GM10847 (cell line): ENCODE data around the gene ANO8.

Source experiments
- POLR2A ChIP-seq: IDR thresholded peaks from 2 replicates; pipeline ENCODE4 v1.6.1; 2011; ENCODE audit not compliant: insufficient read length; ENCODE audit errors: extremely low read depth

ANO8 gene

DNA sequence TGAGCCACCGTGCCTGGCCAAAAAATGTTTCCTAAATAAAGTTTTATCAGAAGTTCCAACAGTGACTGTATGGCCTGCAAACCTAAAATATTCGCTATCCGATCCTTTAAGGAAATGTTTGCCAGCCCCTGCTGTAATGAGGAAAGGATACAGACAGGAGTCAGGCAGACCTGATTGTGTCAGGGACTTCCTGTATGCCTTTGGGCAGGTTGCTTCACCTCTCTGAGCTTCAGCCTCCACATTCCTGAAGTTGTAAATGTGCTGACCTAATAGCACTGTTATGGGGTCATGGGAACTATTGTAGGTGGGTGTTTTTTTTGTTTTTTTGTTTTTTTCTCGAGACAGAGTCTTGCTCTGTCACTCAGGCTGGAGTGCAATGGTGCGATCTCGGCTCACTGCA is 37.7 kb downstream of the ANO8 start:
- no peak for TF ChIP-seq POLR2A

- TF ChIP-seq POLR2A: no peak
These were observed 38.4 kb downstream of the ANO8 start for GRCh38 chr19:17296273-17296672.

GRCh38 chr19:17294051-17294891 is 40.4 kb downstream of the ANO8 start:
- TF ChIP-seq POLR2A: no peak

DNA sequence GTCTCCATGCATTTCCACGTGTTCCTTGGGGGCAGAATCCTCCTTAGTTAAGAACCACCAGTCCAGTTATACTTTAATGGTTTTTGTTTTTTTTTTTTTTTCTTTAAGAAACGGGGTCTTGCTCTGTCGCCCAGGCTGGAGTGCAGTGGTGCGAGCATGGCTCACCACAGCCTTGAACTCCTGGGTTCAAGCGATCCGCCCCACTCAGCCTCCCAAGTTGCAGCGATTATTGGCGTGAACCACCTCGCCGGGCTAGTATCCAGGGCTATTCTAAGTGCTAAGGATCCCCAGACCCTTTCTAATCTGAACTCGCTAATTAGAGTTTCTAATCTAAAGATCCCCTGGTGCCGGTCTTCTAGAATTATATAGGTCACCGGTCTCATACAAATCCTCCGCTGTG is 41.0 kb downstream of the ANO8 start:
- TF ChIP-seq POLR2A: no peak

- peak; percentile 52 for TF ChIP-seq POLR2A
These were observed 42.2 kb downstream of the ANO8 start for GRCh38 chr19:17292301-17293074.

- TF ChIP-seq POLR2A: no peak
These were observed 45.2 kb downstream of the ANO8 start for GRCh38 chr19:17289489-17289888.

- TF ChIP-seq POLR2A: no peak
These were observed 47.9 kb downstream of the ANO8 start for GRCh38 chr19:17286752-17287151.

- TF ChIP-seq POLR2A: no peak
These were observed 48.4 kb downstream of the ANO8 start for GRCh38 chr19:17286263-17286662.

DNA sequence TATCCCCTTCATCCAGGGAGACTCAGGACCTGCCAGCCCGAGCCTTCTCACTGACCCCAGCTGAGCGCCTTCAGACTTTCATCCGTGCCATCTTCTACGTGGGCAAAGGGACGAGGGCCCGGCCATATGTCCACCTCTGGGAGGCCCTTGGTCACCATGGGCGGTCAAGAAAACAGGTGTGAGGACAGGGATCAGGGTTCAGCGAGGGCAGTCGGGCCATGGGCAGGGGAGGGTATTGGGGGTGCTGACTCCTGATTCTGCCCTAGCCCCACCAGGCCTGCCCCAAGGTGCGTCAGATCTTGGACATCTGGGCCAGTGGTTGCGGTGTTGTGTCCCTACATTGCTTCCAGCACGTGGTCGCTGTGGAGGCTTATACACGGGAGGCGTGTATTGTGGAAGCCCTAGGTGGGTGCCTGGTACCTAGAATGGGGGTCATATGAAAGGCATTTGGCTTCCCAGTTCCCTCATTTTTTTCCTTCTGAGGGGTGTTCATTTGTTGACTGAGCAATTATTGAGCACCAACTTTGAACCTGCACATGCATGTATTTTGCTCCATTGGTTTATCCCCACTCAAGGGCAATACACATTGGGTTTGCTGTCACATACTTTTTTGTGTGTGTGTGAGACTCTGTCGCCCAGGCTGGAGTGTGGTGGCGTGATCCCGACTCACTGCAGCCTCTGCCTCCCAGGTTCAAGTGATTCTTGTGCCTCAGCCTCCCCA is 49.1 kb downstream of the ANO8 start:
- no peak for TF ChIP-seq POLR2A

DNA sequence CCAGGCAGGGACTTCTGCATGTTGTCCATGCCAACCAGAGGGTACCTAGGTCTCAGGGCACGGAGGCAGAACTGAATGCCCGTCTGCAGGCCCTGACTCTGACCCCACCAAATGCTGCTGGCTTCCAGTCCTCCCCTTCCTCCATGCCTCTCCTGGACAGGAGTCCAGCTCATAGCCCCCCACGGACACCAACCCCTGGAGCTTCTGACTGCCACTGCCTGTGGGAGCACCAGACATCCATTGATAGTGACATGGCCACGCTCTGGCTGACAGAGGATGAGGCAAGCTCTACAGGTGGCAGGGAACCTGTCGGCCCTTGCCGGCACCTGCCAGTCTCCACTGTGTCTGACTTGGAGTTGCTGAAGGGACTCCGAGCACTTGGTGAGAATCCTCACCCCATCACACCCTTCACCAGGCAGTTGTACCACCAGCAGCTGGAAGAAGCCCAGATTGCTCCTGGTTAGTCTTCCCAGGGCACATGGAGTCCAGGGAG is 51.1 kb downstream of the ANO8 start:
- TF ChIP-seq POLR2A: no peak

DNA sequence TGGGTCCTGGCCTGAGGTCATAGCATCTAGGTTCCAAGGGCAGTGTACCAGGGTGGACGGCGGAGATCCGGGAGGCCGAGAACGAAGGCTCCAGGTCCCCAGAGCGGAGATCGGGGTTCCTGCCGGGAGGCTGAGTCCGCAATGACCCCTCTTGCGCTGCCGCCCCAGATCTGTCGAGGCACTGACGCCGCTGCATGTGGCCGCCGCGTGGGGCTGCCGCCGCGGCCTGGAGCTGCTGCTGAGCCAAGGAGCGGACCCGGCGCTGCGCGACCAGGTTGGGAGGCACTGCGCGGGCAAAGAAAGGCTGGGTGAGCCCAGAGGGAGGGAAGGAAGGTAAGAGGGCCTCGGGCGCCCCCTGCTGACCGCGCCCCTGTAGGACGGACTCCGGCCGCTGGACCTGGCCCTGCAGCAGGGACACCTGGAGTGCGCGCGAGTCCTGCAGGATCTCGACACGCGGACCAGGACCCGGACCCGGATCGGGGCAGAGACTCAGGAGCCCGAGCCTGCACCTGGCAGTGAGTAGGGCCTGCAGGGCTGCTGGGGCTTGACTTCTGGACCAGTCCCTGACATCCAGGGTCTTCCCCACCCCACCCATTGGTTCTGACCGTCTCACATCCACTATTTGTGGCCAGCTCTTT is 52.0 kb downstream of the ANO8 start:
- TF ChIP-seq POLR2A: no peak

DNA sequence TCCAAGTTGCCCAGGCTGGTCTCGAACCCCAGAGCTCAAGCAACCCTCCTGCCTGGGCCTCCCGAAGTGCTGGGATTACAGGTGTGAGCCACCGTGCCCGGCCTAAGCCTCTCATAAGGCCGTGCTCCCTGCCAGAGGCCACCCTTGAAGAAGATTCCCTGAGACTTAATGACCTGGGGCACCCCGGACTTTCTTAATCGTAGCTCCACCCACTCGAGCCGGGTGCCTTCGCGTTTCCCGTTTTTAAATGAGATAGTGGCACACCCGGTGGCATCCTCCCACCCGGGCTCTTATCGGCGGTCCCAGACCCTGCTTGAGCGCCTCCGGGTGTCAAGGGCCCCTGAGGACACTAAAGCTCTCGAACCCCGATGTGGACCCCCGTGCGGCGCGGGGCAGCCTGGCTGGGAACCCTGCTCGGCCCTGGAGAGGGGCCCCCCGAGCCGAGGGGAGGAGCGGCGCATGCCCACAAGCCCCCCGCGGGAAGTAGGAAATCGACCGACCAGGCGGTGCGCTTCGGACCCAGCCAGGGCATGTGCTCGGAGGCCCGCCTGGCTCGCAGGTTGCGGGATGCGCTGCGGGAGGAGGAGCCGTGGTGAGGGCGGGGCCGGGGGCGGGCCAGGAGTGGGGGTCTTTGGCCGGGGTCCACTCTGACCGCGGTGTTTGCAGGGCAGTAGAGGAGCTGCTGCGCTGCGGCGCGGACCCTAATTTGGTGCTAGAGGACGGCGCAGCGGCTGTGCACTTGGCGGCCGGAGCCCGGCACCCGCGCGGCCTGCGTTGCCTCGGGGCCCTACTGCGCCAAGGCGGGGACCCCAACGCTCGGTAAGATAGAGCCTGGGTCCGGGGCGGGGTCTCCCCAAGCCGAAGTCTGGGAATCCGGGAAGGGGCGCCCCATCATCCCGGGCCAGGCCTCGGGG is 53.0 kb downstream of the ANO8 start, which contains the start of gene ANKLE1:
Gene ANKLE1, plus strand, starts transcription at position 511 of the 914 bp plus-strand sequence. Its CDS starts 20 bp downstream, at position 531.
- TF ChIP-seq POLR2A: no peak

DNA sequence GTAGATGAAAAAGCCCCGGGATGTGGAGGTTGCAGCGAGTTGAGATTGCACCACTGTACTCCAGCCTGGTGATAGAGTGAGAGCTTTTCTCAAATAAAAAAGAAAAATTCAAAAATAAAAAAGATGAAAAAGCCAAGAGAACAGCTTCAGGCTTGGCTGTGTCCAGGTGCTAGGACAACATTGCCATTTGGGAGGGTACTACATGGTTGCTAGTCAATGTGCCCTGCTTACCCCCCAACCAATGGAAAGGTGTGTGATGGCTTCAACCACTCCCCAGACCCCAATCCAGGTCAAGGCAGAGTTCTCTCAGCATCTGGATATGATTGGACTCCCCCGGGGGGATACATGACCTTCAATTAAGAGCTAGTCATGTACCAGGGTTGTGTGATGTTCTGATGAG is 55.2 kb downstream of the ANO8 start:
- no peak for TF ChIP-seq POLR2A
